ENCODE measurements around the gene SPATA3. TPM values are rescaled to one million over a fixed set of nuclear protein-coding genes. Genes with fewer than 3 reads are reported as not detected.

The SPATA3 gene
- total and polyA plus RNA-seq, 2 of the 8 experiments (the other 6 are each of a cell fraction or from before 2014, with no cell fraction given), result not detected

- H3K18ac ChIP-seq (ENCODE audit: extremely low read depth, low read length), result no peak overlapping the region
- H3K4me3 ChIP-seq (ENCODE audit: extremely low read depth in 1 of 4, insufficient read depth in 2 of 4, low read depth in 3 of 4, low read length in 4 of 4), result no peak overlapping the region
- H2BK20ac ChIP-seq (ENCODE audit: low read length), result no peak overlapping the region
- H2BK15ac ChIP-seq (ENCODE audit: low read length), result no peak overlapping the region
- no peaks in the 10 kb centered on the region for H3K79me1 ChIP-seq (ENCODE audit: low read depth, low read length)
- peaks cover 5% of the 10 kb centered on the region for H3K23me2 ChIP-seq (ENCODE audit: low read depth, low read length)
- H2BK120ac ChIP-seq (replicated peaks; ENCODE audit: low read depth, low read length), result no peak overlapping the region
- ChIA-PET POLR2A (ENCODE audit: partially characterized antibody) (no interaction called here), CTCF (ENCODE audit: partially characterized antibody) (interaction anchor here (1.4 to 7.2 kb wide), 2 partner anchors 11 to 100 kb away, joined by 4 to 38 read pairs; no protein-coding TSS in a partner anchor)
- FAIRE-seq (no peak), DNase-seq (ENCODE audit: low read depth in 1 of 2, low spot score in 2 of 2) (no peak)
- no peaks in the 10 kb centered on the region for H3K9me3 ChIP-seq (ENCODE audit: insufficient read depth in 2 of 2, low read depth in 1 of 2, low read length in 1 of 2)
- no peak overlapping the region for H4K5ac ChIP-seq (ENCODE audit: insufficient read length, low read depth, low read length)
- H2BK12ac ChIP-seq (ENCODE audit: low read depth, low read length), result no peak overlapping the region
- no peaks in the 10 kb centered on the region for H3K79me2 ChIP-seq (ENCODE audit: control insufficient read depth in 1 of 2, insufficient read depth in 2 of 2, low read length in 2 of 2)
- no peaks in the 10 kb centered on the region for H4K20me1 ChIP-seq (replicated peaks in 1 of 2; ENCODE audit: control insufficient read depth in 1 of 2, insufficient read depth in 2 of 2, low read length in 2 of 2)
- H3K4me2 ChIP-seq (ENCODE audit: insufficient read depth in 1 of 2, low read depth in 2 of 2, low read length in 2 of 2), result no peak overlapping the region
- H3K27ac ChIP-seq (ENCODE audit: low read depth, low read length), result no peak overlapping the region
- WGBS, 2 experiments (ENCODE audit: extremely low coverage in 1 of 2, insufficient coverage in 1 of 2, insufficient read length in 1 of 2, insufficient replicate concordance in 2 of 2, low coverage in 1 of 2, low lambda C conversion rate in 2 of 2, missing lambda C conversion rate in 1 of 2), result 85% methylated on average over 8 of the region's 8 CpGs; no CpG with 5 or more reads in 1 of the 2 experiments
- H2AFZ ChIP-seq (ENCODE audit: low read length), result no peak overlapping the region
- no peak overlapping the region for H3K9ac ChIP-seq (replicated peaks in 1 of 4; ENCODE audit: extremely low read depth in 1 of 4, low read depth in 3 of 4, low read length in 3 of 4)
- no peaks in the 10 kb centered on the region for H3K36me3 ChIP-seq (ENCODE audit: control insufficient read depth in 2 of 4, insufficient read depth in 4 of 4, low read length in 3 of 4)
- H3K27me3 ChIP-seq (replicated peaks in 1 of 4; ENCODE audit: control insufficient read depth in 3 of 4, extremely low read depth in 1 of 4, insufficient read depth in 3 of 4, low read length in 3 of 4), result peaks cover 24 to 32% (median 30%) of the 10 kb centered on the region in 4 experiments
- no peak overlapping the region for H4K91ac ChIP-seq (replicated peaks; ENCODE audit: insufficient read length, low read length)
- no peak overlapping the region for H3K23ac ChIP-seq (ENCODE audit: insufficient read length)
- H4K8ac ChIP-seq (ENCODE audit: extremely low read depth, insufficient read depth, low read length), result no peak overlapping the region
- no peak overlapping the region; the same call in 1 of the 2 replicates for H2BK5ac ChIP-seq (ENCODE audit: low read depth, low read length)
- H3K56ac ChIP-seq (replicated peaks; ENCODE audit: insufficient read length, low read depth, low read length), result no peak overlapping the region
- H2AK5ac ChIP-seq (ENCODE audit: low read depth, low read length), result no peak overlapping the region
- H3K4ac ChIP-seq (replicated peaks; ENCODE audit: insufficient read length, low read depth, low read length), result no peak overlapping the region
- H3K4me1 ChIP-seq (replicated peaks in 1 of 4; ENCODE audit: control insufficient read depth in 3 of 4, insufficient read depth in 4 of 4, low read length in 3 of 4), result peaks cover 0 to 6% (median under 1%) of the 10 kb centered on the region in 4 experiments; a peak in 4 of 7 replicates
- H3K14ac ChIP-seq (ENCODE audit: insufficient read length), result no peak overlapping the region
- TF ChIP-seq E2F6 (IDR thresholded peaks at IDR 0.05), result no peak
- TF ChIP-seq CBX5 (IDR thresholded peaks at IDR 0.05; ENCODE audit: low read depth, low read length), result no peak
- no peak for TF ChIP-seq RNF2 (IDR thresholded peaks at IDR 0.05; ENCODE audit: borderline replicate concordance, low read depth, low read length, missing control alignments, poor library complexity, severe bottlenecking)
- TF ChIP-seq TEAD4 (IDR thresholded peaks at IDR 0.05; ENCODE audit: low read depth, low read length), result no peak
- TF ChIP-seq EGR1 (IDR thresholded peaks at IDR 0.05; ENCODE audit: borderline replicate concordance, low read depth, low read length), result no peak
- TF ChIP-seq RFX5 (IDR thresholded peaks at IDR 0.05; ENCODE audit: borderline replicate concordance, low read depth, low read length), result no peak
- no peak for TF ChIP-seq HDAC2 (IDR thresholded peaks at IDR 0.05; ENCODE audit: borderline replicate concordance in 1 of 2, low read depth in 2 of 2, low read length in 2 of 2)
- no peak for TF ChIP-seq RAD21 (IDR thresholded peaks at IDR 0.05 in 1 of 2, conservative IDR thresholded peaks at IDR 0.05 in 1 of 2; ENCODE audit: low read depth in 2 of 2, low read length in 2 of 2)
- no peak for TF ChIP-seq FOSL1 (IDR thresholded peaks at IDR 0.05; ENCODE audit: insufficient read depth, low read depth, low read length)
Measured at GRCh38 chr2:231041061-231041689, 45.3 kb downstream of the SPATA3 start.
